Stimulated activated memory B cell treated with anti-CD40 and anti-IgM and Interleukin-4, amounts not matched to agents 10 μg/mL and 1 μg/mL and 100 μg/mL, for 72 hours (primary cell): ENCODE measurements around the gene ZNF846.
"Not testable (repeated sequence)": the region's sequence is repeated elsewhere in the genome, so short reads cannot be mapped to it uniquely, and the experiment has no call there.

ENCODE experiments used
- ATAC-seq: fragments of 150-1000 bp; cut with Tn5 transposase; 2 replicates; pipeline ENCODE4 v1.10.0; 2021
- H3K27ac Mint-ChIP-seq: one replicate; pipeline ENCODE4 v1.8.0; 2022; ENCODE audit warnings: mild to moderate bottlenecking, mixed read lengths
- H3K27me3 Mint-ChIP-seq: one replicate; pipeline ENCODE4 v1.8.0; 2022; ENCODE audit warnings: mixed read lengths
- H3K36me3 Mint-ChIP-seq: one replicate; pipeline ENCODE4 v1.8.0; 2022; ENCODE audit warnings: mixed read lengths
- H3K4me1 Mint-ChIP-seq: one replicate; pipeline ENCODE4 v1.8.0; 2022; ENCODE audit warnings: mixed read lengths
- H3K4me3 Mint-ChIP-seq: one replicate; pipeline ENCODE4 v1.8.0; 2022; ENCODE audit warnings: mild to moderate bottlenecking, moderate library complexity, mixed read lengths
- H3K9me3 Mint-ChIP-seq: one replicate; pipeline ENCODE4 v1.8.0; 2022; ENCODE audit warnings: mixed read lengths

ZNF846 gene

DNA sequence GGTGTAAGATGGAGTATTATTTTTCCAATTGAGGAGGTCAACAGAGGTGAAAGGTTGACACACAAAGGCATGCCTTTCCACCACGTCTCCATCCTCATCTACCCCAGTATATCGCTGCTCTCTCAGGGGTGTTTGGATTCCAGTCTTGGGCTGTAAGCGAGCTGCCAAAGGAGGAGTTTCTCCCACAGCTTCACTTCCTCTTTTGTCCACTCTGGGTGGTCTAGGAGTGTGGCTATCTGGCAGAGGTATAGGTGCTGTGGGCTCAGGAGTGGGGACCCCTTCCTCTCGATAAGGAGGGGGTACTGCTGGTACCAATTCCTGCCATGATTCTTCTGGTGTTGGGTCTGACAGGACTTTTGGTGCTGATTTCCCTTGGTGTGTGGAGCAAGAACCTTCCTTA, 39.4 kb downstream of the ZNF846 start:
- no peak for ATAC-seq
- Mint-ChIP-seq H3K4me3 (no peak overlapping the region), H3K27ac (no peak overlapping the region), H3K4me1 (no peaks in the 10 kb centered on the region), H3K36me3 (no peaks in the 10 kb centered on the region), H3K9me3 (peaks cover 5% of the 10 kb centered on the region), H3K27me3 (no peaks in the 10 kb centered on the region)

DNA sequence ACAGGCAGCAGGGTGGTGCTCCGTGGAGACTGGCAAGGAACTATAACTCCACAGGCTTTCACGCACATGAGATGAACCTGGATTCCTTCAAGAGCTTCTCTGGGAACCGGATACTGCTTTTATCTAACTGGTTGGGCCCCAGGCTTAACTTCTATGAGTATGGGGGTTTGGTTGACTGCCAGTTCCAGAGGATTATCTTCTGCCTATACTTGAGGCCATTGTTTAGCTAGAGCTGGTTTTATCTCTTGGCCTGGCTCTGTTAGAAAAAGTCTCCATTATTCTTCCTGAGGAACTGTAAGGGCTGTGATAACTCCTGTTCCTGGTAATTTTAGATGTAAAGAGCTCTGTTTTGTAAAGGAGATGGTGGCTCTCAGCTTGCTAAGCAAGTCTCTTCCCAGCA, 40.9 kb downstream of the ZNF846 start:
- ATAC-seq, result no peak
- H3K27me3 Mint-ChIP-seq, result no peaks in the 10 kb centered on the region

GRCh38 chr19:9725508-9726201, 42.9 kb downstream of the ZNF846 start:
- H3K9me3 Mint-ChIP-seq, result peaks cover 13% of the 10 kb centered on the region
- H3K36me3 Mint-ChIP-seq, ATAC-seq, H3K4me1 Mint-ChIP-seq, H3K4me3 Mint-ChIP-seq, H3K27me3 Mint-ChIP-seq, H3K27ac Mint-ChIP-seq: not testable (repeated sequence)

More for the DNA sequence above, 40.9 kb downstream of the ZNF846 start:
- Mint-ChIP-seq H3K36me3 (no peaks in the 10 kb centered on the region), H3K27ac (no peak overlapping the region), H3K4me1 (no peaks in the 10 kb centered on the region), H3K4me3 (no peak overlapping the region), H3K9me3 (peaks cover 11% of the 10 kb centered on the region)

GRCh38 chr19:9724157-9724556, 44.4 kb downstream of the ZNF846 start:
- no peaks in the 10 kb centered on the region for H3K27me3 Mint-ChIP-seq
- no peak for ATAC-seq
- H3K27ac Mint-ChIP-seq, result no peak overlapping the region
- peaks cover 8% of the 10 kb centered on the region for H3K4me1 Mint-ChIP-seq
- H3K36me3 Mint-ChIP-seq, result peaks cover 4% of the 10 kb centered on the region
- peaks cover 11% of the 10 kb centered on the region for H3K9me3 Mint-ChIP-seq
- no peak overlapping the region for H3K4me3 Mint-ChIP-seq

- ATAC-seq, result no peak
- Mint-ChIP-seq H3K36me3 (peaks cover 4% of the 10 kb centered on the region), H3K27me3 (peaks cover 19% of the 10 kb centered on the region), H3K9me3 (peaks cover 14% of the 10 kb centered on the region), H3K4me3 (peak overlapping the region; percentile 25), H3K27ac (peak overlapping the region; percentile 66), H3K4me1 (peaks cover 8% of the 10 kb centered on the region)
Observed at GRCh38 chr19:9721861-9722260, 46.7 kb downstream of the ZNF846 start.

GRCh38 chr19:9720541-9720940, 48.0 kb downstream of the ZNF846 start:
- peaks cover 8% of the 10 kb centered on the region for H3K4me1 Mint-ChIP-seq
- no peak for ATAC-seq
- H3K4me3 Mint-ChIP-seq, result no peak overlapping the region
- H3K27ac Mint-ChIP-seq, result no peak overlapping the region
- peaks cover 21% of the 10 kb centered on the region for H3K27me3 Mint-ChIP-seq
- peaks cover 4% of the 10 kb centered on the region for H3K36me3 Mint-ChIP-seq
- peaks cover 14% of the 10 kb centered on the region for H3K9me3 Mint-ChIP-seq

GRCh38 chr19:9711815-9712214, 56.7 kb downstream of the ZNF846 start:
- Mint-ChIP-seq H3K4me1 (no peaks in the 10 kb centered on the region), H3K4me3 (no peak overlapping the region), H3K27me3 (peaks cover 1% of the 10 kb centered on the region), H3K27ac (no peak overlapping the region), H3K9me3 (peaks cover 15% of the 10 kb centered on the region), H3K36me3 (peaks cover 12% of the 10 kb centered on the region)
- no peak for ATAC-seq

DNA sequence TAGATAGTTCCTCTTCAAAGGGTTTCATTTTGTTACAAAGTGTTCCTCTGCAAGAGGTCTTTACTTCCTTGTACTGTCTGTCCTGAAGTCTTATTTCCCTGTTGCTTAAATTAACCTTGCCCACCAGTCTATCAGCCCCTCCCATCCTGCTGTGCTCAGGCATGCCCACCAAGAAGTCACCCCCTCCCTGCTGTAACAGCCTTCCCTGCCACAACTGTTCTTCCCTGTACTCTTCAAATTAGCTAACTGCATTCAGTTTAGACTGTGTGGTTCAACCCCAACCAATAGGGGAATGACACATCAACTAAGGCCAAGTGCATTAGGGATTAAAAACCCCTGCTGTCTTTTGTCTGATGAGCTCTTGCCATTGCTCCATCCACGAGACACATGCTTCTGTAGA, 59.2 kb downstream of the ZNF846 start:
- Mint-ChIP-seq H3K9me3 (peaks cover 15% of the 10 kb centered on the region), H3K27me3 (no peaks in the 10 kb centered on the region), H3K4me1 (no peaks in the 10 kb centered on the region), H3K4me3 (no peak overlapping the region), H3K36me3 (peaks cover 12% of the 10 kb centered on the region), H3K27ac (no peak overlapping the region)
- ATAC-seq, result no peak

DNA sequence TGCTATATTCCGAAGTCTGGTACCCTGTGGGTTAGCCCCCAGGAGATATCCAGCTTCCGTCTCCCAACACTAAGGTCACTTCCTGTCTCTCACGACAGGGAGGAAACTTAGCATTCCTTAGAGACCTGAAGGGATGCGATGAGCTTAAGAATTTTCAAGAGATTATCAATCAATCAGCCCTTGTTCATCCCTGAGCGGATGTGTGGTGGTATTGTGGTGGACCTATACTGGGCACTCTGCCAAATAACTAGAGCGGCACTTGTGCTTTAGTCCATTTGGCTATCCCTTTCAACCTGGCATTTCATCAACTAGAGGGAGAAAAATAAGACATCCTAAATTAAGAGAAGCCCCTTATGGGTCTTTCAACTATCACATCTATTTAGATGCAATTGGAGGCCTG, 62.7 kb downstream of the ZNF846 start:
- Mint-ChIP-seq H3K27me3 (no peaks in the 10 kb centered on the region), H3K4me3 (no peak overlapping the region), H3K4me1 (no peaks in the 10 kb centered on the region), H3K36me3 (no peaks in the 10 kb centered on the region), H3K9me3 (peaks cover 8% of the 10 kb centered on the region), H3K27ac (no peak overlapping the region)
- no peak for ATAC-seq

DNA sequence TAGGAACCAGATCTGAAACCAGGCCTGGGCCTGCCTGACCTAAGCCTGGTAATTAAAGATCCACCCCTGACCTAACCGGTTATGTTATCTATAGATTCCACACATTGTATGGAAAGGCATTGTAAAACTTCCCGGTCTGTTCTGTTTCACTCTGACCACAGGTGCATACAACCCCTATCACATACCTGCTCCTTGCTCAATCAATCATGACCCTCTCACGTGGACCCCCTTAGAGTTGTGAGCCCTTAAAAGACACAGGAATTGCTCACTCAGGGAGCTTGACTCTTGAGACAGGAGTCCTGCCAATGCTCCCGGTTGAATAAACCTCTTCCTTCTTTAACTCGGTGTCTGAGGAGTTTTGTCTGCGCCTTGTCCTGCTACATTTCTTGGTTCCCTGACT, 66.4 kb downstream of the ZNF846 start:
- ATAC-seq, result no peak
- Mint-ChIP-seq H3K4me3 (no peak overlapping the region), H3K4me1 (no peaks in the 10 kb centered on the region), H3K36me3 (no peaks in the 10 kb centered on the region), H3K27me3 (no peaks in the 10 kb centered on the region), H3K9me3 (peaks cover 8% of the 10 kb centered on the region), H3K27ac (no peak overlapping the region)
